OCI-LY1 (cell line): ENCODE results near the gene SLC22A25.

Source experiments
- H2AFZ ChIP-seq: fragments of 200-600 bp; sonication (generic), shearing (Covaris generic); 2 replicates; pipeline ENCODE4 v1.6.0; 2014; ENCODE audit warnings: antibody characterized with exemption, mild to moderate bottlenecking, low read length
- H3F3A ChIP-seq: fragments of 200-600 bp; sonication (generic), shearing (Covaris generic); 2 replicates; pipeline ENCODE4 v1.6.0; 2014; ENCODE audit warnings: mild to moderate bottlenecking, antibody characterized with exemption, low read length, moderate library complexity; ENCODE audit not compliant: insufficient read depth
- H3K27ac ChIP-seq: fragments of 200-600 bp; sonication (generic); 2 replicates; pipeline ENCODE4 v1.5.1; 2014; ENCODE audit warnings: low read length, mixed run types, mild to moderate bottlenecking, low read depth; ENCODE audit not compliant: poor library complexity, severe bottlenecking
- H3K27me3 ChIP-seq: fragments of 200-600 bp; sonication (generic); 2 replicates; pipeline ENCODE4 v1.6.0; 2014; ENCODE audit warnings: antibody characterized with exemption, mild to moderate bottlenecking, low read length, moderate library complexity; ENCODE audit not compliant: insufficient read depth
- H3K36me3 ChIP-seq: fragments of 200-600 bp; sonication (generic); 2 replicates; pipeline ENCODE4 v1.6.1; 2014; ENCODE audit warnings: mild to moderate bottlenecking, antibody characterized with exemption, low read length, moderate library complexity, mixed read lengths; ENCODE audit not compliant: insufficient read depth
- H3K4me1 ChIP-seq: fragments of 200-600 bp; sonication (generic); 2 replicates; pipeline ENCODE4 v1.5.1; 2014; ENCODE audit warnings: mild to moderate bottlenecking, low read length, moderate library complexity; ENCODE audit not compliant: insufficient read depth, severe bottlenecking
- H3K4me2 ChIP-seq: fragments of 200-600 bp; sonication (generic), shearing (Covaris generic); 2 replicates; pipeline ENCODE4 v1.6.1; 2014; ENCODE audit warnings: low read length
- H3K4me3 ChIP-seq: fragments of 200-600 bp; sonication (generic); 2 replicates; pipeline ENCODE4 v1.5.1; 2014; ENCODE audit warnings: low read length, low read depth, mild to moderate bottlenecking, mixed read lengths; ENCODE audit not compliant: poor library complexity, severe bottlenecking
- H3K79me2 ChIP-seq: fragments of 200-600 bp; shearing (Covaris generic); 2 replicates; pipeline ENCODE4 v1.6.1; 2016; ENCODE audit warnings: mixed run types, low read length, mixed read lengths; ENCODE audit not compliant: insufficient read depth
- H3K9ac ChIP-seq: fragments of 200-600 bp; sonication (generic), shearing (Covaris generic); 2 replicates; pipeline ENCODE4 v1.6.1; 2014; ENCODE audit warnings: mild to moderate bottlenecking, low read length, mixed read lengths
- H3K9me2 ChIP-seq: fragments of 200-600 bp; sonication (generic), shearing (Covaris generic); 2 replicates; pipeline ENCODE4 v1.6.1; 2014; ENCODE audit warnings: low read depth, mild to moderate bottlenecking, low read length, mixed read lengths
- H3K9me3 ChIP-seq: fragments of 200-600 bp; shearing (Covaris generic); 2 replicates; pipeline ENCODE4 v1.6.1; 2014; ENCODE audit warnings: low read length, mixed read lengths
- H4K20me1 ChIP-seq: fragments of 200-600 bp; sonication (generic), shearing (Covaris generic); 2 replicates; pipeline ENCODE4 v1.6.0; 2016; ENCODE audit warnings: mild to moderate bottlenecking, low read length; ENCODE audit not compliant: insufficient read depth
- EZH2 ChIP-seq: fragments of 200-600 bp; sonication (generic), shearing (Covaris generic); IDR thresholded peaks from 2 replicates; pipeline ENCODE4 v1.8.0; 2017; ENCODE audit warnings: borderline replicate concordance, mixed run types, mild to moderate bottlenecking, antibody characterized with exemption, low read length, moderate library complexity, mixed read lengths
- TF ChIP-seq, protein P1 (sequence below): fragments of 200-600 bp; sonication (generic), shearing (Covaris generic); IDR thresholded peaks from 2 replicates; pipeline ENCODE4 v1.5.1; 2017; ENCODE audit warnings: mild to moderate bottlenecking, antibody characterized with exemption, low read length, moderate library complexity, mixed read lengths

The SLC22A25 gene

DNA sequence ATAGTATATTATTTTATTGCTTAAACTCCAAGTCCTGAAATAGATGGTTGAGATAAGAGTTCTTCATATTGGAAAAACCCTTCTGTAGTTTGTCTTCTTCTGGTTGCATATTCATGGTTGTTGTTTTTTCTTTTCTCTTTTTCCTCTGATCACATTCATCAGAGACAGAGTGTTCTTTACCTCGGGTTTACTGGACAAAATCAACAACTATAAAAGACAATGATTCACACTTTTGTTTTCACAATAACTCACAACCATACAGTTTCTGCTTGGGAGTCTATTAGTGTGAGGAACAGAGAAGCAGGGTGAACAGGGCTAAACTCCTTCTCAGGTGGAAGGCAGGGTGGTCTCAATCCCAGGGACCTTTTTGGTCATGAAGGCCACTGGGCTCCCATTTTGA is 2.6 kb upstream of the SLC22A25 start:
- Histone ChIP-seq H3K4me1 (no peaks in the 10 kb centered on the region), H3K36me3 (no peaks in the 10 kb centered on the region), H3F3A (no peaks in the 10 kb centered on the region), H3K9me3 (no peaks in the 10 kb centered on the region), H2AFZ (no peak overlapping the region), H3K27ac (no peak overlapping the region), H3K9me2 (no peaks in the 10 kb centered on the region), H3K4me2 (no peak overlapping the region), H3K27me3 (no peaks in the 10 kb centered on the region), H3K4me3 (no peak overlapping the region), H4K20me1 (no peaks in the 10 kb centered on the region), H3K79me2 (no peaks in the 10 kb centered on the region), H3K9ac (no peak overlapping the region)
- TF ChIP-seq, protein P1, sequence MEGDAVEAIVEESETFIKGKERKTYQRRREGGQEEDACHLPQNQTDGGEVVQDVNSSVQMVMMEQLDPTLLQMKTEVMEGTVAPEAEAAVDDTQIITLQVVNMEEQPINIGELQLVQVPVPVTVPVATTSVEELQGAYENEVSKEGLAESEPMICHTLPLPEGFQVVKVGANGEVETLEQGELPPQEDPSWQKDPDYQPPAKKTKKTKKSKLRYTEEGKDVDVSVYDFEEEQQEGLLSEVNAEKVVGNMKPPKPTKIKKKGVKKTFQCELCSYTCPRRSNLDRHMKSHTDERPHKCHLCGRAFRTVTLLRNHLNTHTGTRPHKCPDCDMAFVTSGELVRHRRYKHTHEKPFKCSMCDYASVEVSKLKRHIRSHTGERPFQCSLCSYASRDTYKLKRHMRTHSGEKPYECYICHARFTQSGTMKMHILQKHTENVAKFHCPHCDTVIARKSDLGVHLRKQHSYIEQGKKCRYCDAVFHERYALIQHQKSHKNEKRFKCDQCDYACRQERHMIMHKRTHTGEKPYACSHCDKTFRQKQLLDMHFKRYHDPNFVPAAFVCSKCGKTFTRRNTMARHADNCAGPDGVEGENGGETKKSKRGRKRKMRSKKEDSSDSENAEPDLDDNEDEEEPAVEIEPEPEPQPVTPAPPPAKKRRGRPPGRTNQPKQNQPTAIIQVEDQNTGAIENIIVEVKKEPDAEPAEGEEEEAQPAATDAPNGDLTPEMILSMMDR, result no peak
- TF ChIP-seq EZH2, result no peak

DNA sequence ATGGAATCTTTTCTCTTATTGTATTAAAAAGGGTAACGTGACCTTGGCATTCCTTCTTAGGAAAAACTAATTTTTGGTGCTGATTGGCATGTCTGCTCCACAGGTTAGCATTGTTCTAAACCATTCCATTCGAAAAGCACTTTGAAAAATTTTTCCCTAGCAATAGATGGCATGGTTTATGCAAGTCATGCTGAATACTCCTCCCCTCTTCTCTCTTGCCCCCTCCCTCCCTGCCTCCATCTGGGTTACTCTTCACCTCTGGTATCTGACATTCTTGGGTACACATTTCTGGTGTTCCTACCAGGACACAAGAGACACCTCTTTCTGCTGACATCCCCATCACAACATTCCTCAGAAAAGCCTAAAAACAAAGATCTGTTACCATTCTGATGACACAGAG is 1.5 kb upstream of the SLC22A25 start:
- Histone ChIP-seq H3K4me1 (no peaks in the 10 kb centered on the region), H3K9me3 (no peaks in the 10 kb centered on the region), H3K36me3 (no peaks in the 10 kb centered on the region), H3K4me2 (no peak overlapping the region), H3K79me2 (no peaks in the 10 kb centered on the region), H4K20me1 (no peaks in the 10 kb centered on the region), H3K27me3 (no peaks in the 10 kb centered on the region), H3K4me3 (no peak overlapping the region), H3K9ac (no peak overlapping the region), H3F3A (no peaks in the 10 kb centered on the region), H3K9me2 (no peaks in the 10 kb centered on the region), H3K27ac (no peak overlapping the region), H2AFZ (no peak overlapping the region)
- TF ChIP-seq EZH2, result no peak
- TF ChIP-seq, protein P1, result no peak

DNA sequence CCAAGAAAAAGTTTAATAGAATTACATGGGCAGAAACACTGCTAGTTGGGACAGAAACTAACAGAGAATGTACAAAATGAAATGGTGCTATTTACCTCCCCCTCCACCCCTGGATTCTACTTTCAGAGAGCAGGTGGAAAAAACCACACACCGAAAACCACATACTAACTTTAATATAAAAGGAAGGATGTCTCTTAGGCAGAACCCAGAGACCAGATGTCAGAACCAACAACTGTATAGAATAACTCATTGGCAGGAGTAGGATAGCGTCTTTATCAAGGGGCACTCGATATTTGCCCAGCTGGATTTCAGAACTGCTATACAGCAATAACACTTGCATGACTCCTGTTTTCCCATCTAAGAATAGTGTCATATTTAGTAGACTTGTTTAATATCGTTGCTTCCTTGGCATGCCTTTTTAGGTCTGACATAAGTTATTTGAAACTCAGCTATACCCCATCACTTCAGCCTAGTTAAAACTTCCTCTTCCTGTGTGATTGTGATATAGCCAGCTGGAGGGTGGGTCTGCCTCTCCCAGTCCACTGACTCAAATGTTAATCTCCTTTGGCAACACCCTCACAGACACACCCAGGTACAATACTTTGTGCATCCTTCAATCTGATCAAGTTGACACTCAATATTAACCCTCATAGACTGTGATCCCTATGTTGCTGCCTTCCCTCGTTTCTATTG is 1.2 kb downstream of the SLC22A25 start:
- Histone ChIP-seq H3K27me3 (no peaks in the 10 kb centered on the region), H3K4me1 (no peaks in the 10 kb centered on the region), H4K20me1 (no peaks in the 10 kb centered on the region), H2AFZ (no peak overlapping the region), H3K27ac (no peak overlapping the region), H3K79me2 (no peaks in the 10 kb centered on the region), H3K9ac (no peak overlapping the region), H3K36me3 (no peaks in the 10 kb centered on the region), H3K4me3 (no peak overlapping the region), H3K4me2 (no peak overlapping the region), H3K9me2 (no peaks in the 10 kb centered on the region), H3F3A (no peaks in the 10 kb centered on the region), H3K9me3 (no peaks in the 10 kb centered on the region)
- TF ChIP-seq, protein P1, result no peak
- no peak for TF ChIP-seq EZH2
